Epithelial cell of proximal tubule (primary cell): ENCODE data around the gene CADPS. TPM values are rescaled to one million over a fixed set of nuclear protein-coding genes. Genes with fewer than 3 reads are reported as not detected.

ENCODE experiments used
- DNase-seq: peaks from one replicate; pipeline ENCODE4 v3.0.0-alpha.2; 2011; ENCODE audit warnings: low read depth
- H3K4me3 ChIP-seq: 2 replicates; pipeline ENCODE4 v1.5.1; 2011; ENCODE audit warnings: low read depth, mild to moderate bottlenecking, low read length
- CTCF ChIP-seq: conservative IDR thresholded peaks from 2 replicates; pipeline ENCODE4 v1.5.1; 2012; ENCODE audit warnings: low read depth, mild to moderate bottlenecking, low read length
- total RNA-seq: library from RNA; depleted of rRNA; stranded (reverse); fragments of >200 nt; gene quantifications from 2 replicates; pipeline ENCODE4 v1.2.3, GENCODE V29; 2015

Gene CADPS
- total RNA-seq, 1 donor from 2014 or later: not detected

DNA sequence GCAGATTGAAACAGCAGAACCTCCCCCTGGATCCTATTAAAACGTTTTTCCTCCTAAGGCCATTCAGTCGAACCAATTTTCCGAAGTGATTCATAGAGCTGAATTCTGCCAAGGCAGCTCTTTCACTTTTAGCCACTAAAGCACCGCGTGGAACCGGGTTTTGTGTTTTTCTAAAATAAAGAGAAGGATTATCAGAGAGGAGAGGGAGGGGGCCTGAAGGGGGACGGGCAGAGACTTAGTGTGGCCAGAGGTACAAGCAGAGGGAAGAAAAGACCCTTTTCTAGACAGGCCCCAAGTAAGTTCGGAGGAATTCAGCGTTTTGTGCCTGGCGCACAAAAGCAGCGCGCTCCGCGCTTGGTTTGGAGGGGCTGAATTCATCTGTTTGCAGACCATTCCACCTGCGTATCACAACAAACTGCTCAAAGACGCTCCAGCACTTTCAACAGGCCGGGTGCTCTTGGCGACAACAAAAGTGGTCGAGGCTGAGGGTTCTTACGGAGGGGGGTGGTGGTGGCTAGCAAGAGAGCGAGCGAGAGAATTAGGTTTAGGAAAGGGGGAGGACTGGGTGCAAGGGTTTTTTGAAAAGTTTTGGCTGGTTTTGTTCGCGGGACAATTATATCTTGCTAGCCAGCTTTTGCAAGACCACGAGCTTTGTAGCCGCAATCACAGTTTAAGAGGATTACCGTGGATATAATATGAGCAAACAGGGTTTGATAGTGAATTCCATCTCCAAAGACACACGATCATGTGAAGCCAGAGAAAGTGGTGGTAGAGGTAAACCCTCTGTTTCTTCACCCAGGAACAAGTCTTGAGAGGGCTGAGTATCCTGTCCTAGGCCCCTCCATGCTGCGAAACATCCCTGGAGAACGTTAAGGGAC, 500.6 kb downstream of the CADPS start:
- peak overlapping the region; percentile 30 for H3K4me3 ChIP-seq
- TF ChIP-seq CTCF: no peak
- peak; percentile 6 for DNase-seq

DNA sequence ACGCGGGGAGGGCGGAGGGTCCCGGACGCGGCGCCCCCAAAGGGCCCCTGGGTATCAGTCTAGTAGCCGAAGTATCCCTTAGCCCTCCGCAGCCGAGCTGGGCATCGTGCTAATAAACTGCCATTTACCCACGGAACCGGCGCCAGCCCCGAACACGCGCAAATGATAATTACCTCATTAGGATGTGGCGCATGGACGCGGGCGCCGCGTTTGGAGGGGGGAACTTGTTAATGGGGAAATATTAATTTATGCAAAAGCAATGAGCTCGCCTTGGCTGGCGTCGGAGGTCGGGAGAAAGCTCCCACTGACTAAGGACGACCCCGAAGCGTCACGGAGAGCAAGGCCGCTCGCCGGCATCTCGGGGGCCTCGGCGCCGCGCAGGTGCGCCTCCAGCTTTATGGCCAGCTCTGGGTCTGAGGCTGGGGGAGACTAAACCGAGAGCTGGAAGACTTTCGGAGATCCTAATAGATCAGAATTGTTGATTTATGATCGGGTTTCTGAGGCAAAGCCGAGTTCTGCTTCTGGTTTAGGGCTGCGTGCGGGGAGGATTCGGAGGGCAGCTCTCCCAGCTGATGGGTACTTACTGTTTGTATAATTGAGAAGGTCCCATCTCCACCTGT, 501.4 kb downstream of the CADPS start:
- no peak for DNase-seq
- no peak overlapping the region for H3K4me3 ChIP-seq
- TF ChIP-seq CTCF: no peak

GRCh38 chr3:62373215-62373614, 502.0 kb downstream of the CADPS start, which contains the start of gene FEZF2:
TSS of gene FEZF2 (minus strand) at chr3:62373550. CDS start at chr3:62372868, 682 bp downstream.
- no peak for DNase-seq
- H3K4me3 ChIP-seq: peak within 1 kb of the TSS; percentile 30
- TF ChIP-seq CTCF: no peak

DNA sequence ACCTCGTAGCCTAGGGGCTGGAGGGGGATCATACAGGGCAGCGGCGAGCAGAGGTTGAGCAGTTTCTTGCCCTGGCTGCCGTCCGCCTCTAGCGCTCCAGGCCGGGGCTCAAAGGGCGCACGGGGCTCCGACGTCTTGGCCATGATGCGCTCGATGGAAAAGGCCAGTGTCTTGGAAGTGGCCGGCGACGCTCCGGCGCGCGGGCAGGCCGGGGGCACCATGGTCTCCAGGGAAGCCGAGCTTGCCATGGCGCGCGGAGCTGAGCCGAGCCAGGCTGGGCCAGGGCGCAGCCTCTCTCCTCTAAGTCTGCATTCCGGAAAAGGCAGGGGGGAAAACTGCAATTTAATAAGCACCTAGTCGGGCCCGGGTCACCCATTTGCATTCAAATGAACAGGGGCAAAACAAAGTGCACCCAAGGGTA, 502.6 kb downstream of the CADPS start:
- no peak for DNase-seq
- H3K4me3 ChIP-seq: no peak overlapping the region
- TF ChIP-seq CTCF: no peak

DNA sequence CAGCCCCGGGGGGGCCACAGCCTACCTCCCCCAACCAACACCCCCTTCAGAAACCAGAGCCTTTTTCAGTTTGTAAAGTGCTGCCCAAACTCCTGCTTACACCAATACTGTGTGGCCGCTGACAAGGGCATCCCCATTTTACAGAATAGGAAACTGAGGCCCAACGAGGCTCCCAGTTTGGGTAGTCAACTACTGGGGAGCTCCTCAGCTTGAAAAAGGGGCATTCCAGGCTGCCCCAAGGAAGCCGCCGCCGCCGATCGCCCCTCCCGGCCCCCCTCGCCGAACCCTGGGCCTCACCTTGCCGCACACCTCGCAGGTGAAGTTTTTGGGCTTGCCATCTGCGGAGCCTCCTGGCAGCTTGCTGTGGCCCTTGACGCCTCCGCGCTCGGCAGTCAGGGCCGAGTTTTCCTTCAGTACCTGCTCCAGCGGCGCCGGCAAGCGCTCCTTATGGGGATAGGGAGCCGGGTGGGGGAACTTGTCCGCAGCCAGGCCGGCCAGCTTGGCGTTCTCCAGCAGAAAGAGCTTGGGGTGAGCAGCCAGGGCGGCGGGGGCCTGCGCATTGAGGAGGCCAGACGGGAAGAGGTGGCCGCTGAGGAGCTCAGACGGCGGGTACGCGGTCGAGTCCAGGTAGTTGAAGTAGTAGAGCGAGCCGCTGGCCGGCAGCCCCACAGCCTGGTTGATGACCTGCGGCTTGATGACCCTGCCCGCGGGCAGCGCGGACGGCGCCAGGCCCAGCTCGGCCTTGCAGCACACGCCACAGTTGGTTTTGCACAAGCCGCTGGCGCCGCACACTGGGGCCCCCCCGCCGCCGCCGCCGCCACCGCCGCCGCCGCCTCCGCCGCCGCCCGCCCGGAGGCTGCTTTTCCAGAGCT, 503.3 kb downstream of the CADPS start:
- DNase-seq: no peak
- H3K4me3 ChIP-seq: no peak overlapping the region
- TF ChIP-seq CTCF: no peak

- no peak overlapping the region for H3K4me3 ChIP-seq
- no peak for TF ChIP-seq CTCF
- DNase-seq: no peak
These were observed 504.1 kb downstream of the CADPS start for GRCh38 chr3:62370858-62371719.
